EL (cell line): Measurements from ENCODE around the gene CISD3.

Experiments
- DNase-seq: peaks from one replicate; pipeline ENCODE4 v3.0.0-alpha.2; 2016

The CISD3 gene

GRCh38 chr17:38779965-38780752 is 50.0 kb downstream of the CISD3 start:
- DNase-seq, result no peak

GRCh38 chr17:38783227-38783626 is 53.1 kb downstream of the CISD3 start:
- no peak for DNase-seq
